WTC11 (cell line): ENCODE data around the gene SSR1. TPM values are rescaled to one million over a fixed set of nuclear protein-coding genes. Genes with fewer than 3 reads are reported as not detected.
"Not testable (repeated sequence)": the region's sequence is repeated elsewhere in the genome, so short reads cannot be mapped to it uniquely, and the experiment has no call there.

Experiments used
- ATAC-seq: fragments of 200-7000 bp; cut with Tn5 transposase; 2 replicates; pipeline ENCODE4 v1.10.0; 2021; ENCODE audit warnings: mild to moderate bottlenecking, moderate library complexity
- CTCF ChIA-PET: fragments of 300-600 bp; sonication (Branson Sonifier 250); formaldehyde crosslinking; loops from one replicate; lab custom pipeline; 2021; ENCODE audit warnings: antibody characterized with exemption; lab: Charles Lee
- POLR2A ChIA-PET: fragments of 350-600 bp; sonication (Branson Sonifier 250); formaldehyde crosslinking; loops from one replicate; lab custom pipeline; 2021; ENCODE audit warnings: antibody characterized with exemption; lab: Charles Lee
- DNase-seq: peaks from one replicate; pipeline ENCODE4 v3.0.0; 2021; ENCODE audit warnings: low spot score
- H3K27ac Mint-ChIP-seq: 2 replicates; pipeline ENCODE4 v1.8.0; 2021; ENCODE audit warnings: mixed read lengths
- H3K27me3 Mint-ChIP-seq: 2 replicates; pipeline ENCODE4 v1.8.0; 2021; ENCODE audit warnings: low read depth, mild to moderate bottlenecking, moderate library complexity, mixed read lengths
- H3K36me3 Mint-ChIP-seq: 2 replicates; pipeline ENCODE4 v1.8.0; 2021; ENCODE audit warnings: mixed read lengths
- H3K4me1 Mint-ChIP-seq: 2 replicates; pipeline ENCODE4 v1.8.0; 2022; ENCODE audit warnings: mixed read lengths
- H3K4me3 Mint-ChIP-seq: 2 replicates; pipeline ENCODE4 v1.8.0; 2021; ENCODE audit warnings: mild to moderate bottlenecking, moderate library complexity, mixed read lengths
- H3K9me3 Mint-ChIP-seq: 2 replicates; pipeline ENCODE4 v1.8.0; 2021; ENCODE audit warnings: mixed read lengths
- ATF2 ChIP-seq: sonication (generic); formaldehyde crosslinking; IDR thresholded peaks from 2 replicates; pipeline ENCODE4 v1.8.1; 2022; ENCODE audit warnings: low read depth, missing genetic modification reagents, borderline replicate concordance
- CDX4 ChIP-seq: fragments of 250-450 bp; sonication (Bioruptor Pico); IDR thresholded peaks from 2 replicates; pipeline ENCODE4 v1.9.0; 2021; ENCODE audit warnings: moderate library complexity, mild to moderate bottlenecking, inconsistent platforms, borderline replicate concordance
- CREB1 ChIP-seq: sonication (generic); formaldehyde crosslinking; IDR thresholded peaks from 2 replicates; pipeline ENCODE4 v1.8.0; 2023; ENCODE audit warnings: mild to moderate bottlenecking, missing genetic modification reagents
- EMX1 ChIP-seq: fragments of 250-450 bp; sonication (Bioruptor Pico); IDR thresholded peaks from 2 replicates; pipeline ENCODE4 v1.8.0; 2021; ENCODE audit warnings: mild to moderate bottlenecking
- ESRRA ChIP-seq: sonication (generic); formaldehyde crosslinking; IDR thresholded peaks from 2 replicates; pipeline ENCODE4 v1.8.1; 2022; ENCODE audit warnings: mild to moderate bottlenecking, missing genetic modification reagents, borderline replicate concordance
- ETV6 ChIP-seq: sonication (generic); formaldehyde crosslinking; IDR thresholded peaks from 2 replicates; pipeline ENCODE4 v1.8.1; 2022; ENCODE audit warnings: mild to moderate bottlenecking, missing genetic modification reagents
- FOXP4 ChIP-seq: sonication (generic); formaldehyde crosslinking; IDR thresholded peaks from 2 replicates; pipeline ENCODE4 v1.8.0; 2022; ENCODE audit warnings: mild to moderate bottlenecking, missing genetic modification reagents
- MLX ChIP-seq: sonication (generic); formaldehyde crosslinking; IDR thresholded peaks from 2 replicates; pipeline ENCODE4 v1.8.1; 2023; ENCODE audit warnings: mild to moderate bottlenecking, missing genetic modification reagents, moderate library complexity
- MYBL2 ChIP-seq: sonication (generic); formaldehyde crosslinking; IDR thresholded peaks from 2 replicates; pipeline ENCODE4 v1.8.1; 2023; ENCODE audit warnings: mild to moderate bottlenecking, moderate library complexity, missing genetic modification reagents
- NFYB ChIP-seq: sonication (generic); formaldehyde crosslinking; conservative IDR thresholded peaks from 2 replicates; pipeline ENCODE4 v1.8.0; 2022; ENCODE audit warnings: low read depth, missing genetic modification reagents
- NR3C1 ChIP-seq: sonication (generic); formaldehyde crosslinking; conservative IDR thresholded peaks from 2 replicates; pipeline ENCODE4 v1.8.1; 2023; ENCODE audit warnings: low read depth, mild to moderate bottlenecking, missing genetic modification reagents
- RORB ChIP-seq: fragments of 250-450 bp; sonication (Bioruptor Pico); IDR thresholded peaks from 2 replicates; pipeline ENCODE4 v1.9.0; 2021; ENCODE audit warnings: mild to moderate bottlenecking
- SMAD4 ChIP-seq: sonication (generic); formaldehyde crosslinking; IDR thresholded peaks from 2 replicates; pipeline ENCODE4 v1.8.0; 2022; ENCODE audit warnings: mild to moderate bottlenecking, missing genetic modification reagents
- SP1 ChIP-seq: sonication (generic); formaldehyde crosslinking; conservative IDR thresholded peaks from 2 replicates; pipeline ENCODE4 v1.8.1; 2022; ENCODE audit warnings: missing genetic modification reagents
- TEAD4 ChIP-seq: sonication (generic); formaldehyde crosslinking; IDR thresholded peaks from 2 replicates; pipeline ENCODE4 v1.8.0; 2022; ENCODE audit warnings: mild to moderate bottlenecking, missing genetic modification reagents
- USF2 ChIP-seq: sonication (generic); formaldehyde crosslinking; IDR thresholded peaks from 2 replicates; pipeline ENCODE4 v1.8.1; 2023; ENCODE audit warnings: mild to moderate bottlenecking, missing genetic modification reagents, moderate library complexity
- ZBTB21 ChIP-seq: sonication (generic); formaldehyde crosslinking; IDR thresholded peaks from 2 replicates; pipeline ENCODE4 v1.8.1; 2023; ENCODE audit warnings: mild to moderate bottlenecking, missing genetic modification reagents, borderline replicate concordance
- ZNF121 ChIP-seq: sonication (generic); formaldehyde crosslinking; IDR thresholded peaks from 2 replicates; pipeline ENCODE4 v1.8.0; 2023; ENCODE audit warnings: missing genetic modification reagents
- ZNF219 ChIP-seq: sonication (generic); formaldehyde crosslinking; IDR thresholded peaks from 2 replicates; pipeline ENCODE4 v1.8.0; 2023; ENCODE audit warnings: missing genetic modification reagents, mild to moderate bottlenecking, borderline replicate concordance
- ZNF232 ChIP-seq: sonication (generic); formaldehyde crosslinking; IDR thresholded peaks from 2 replicates; pipeline ENCODE4 v1.8.0; 2022; ENCODE audit warnings: mild to moderate bottlenecking, missing genetic modification reagents
- total RNA-seq: library from RNA; stranded (reverse); gene quantifications from 3 replicates; pipeline ENCODE4 v1.2.3, GENCODE V29; 2021

Gene SSR1
- total RNA-seq, 1 experiment from 2014 or later, result 96.7 TPM

- TF ChIP-seq CDX4 (CRISPR knock-in tag) (no peak), EMX1 (CRISPR knock-in tag) (no peak), MLX (no peak)
- TF ChIP-seq, all 79 proteins: peak for 0
Measured at GRCh38 chr6:7264041-7264440, 49.0 kb downstream of the SSR1 start (continued).

GRCh38 chr6:7263519-7263805, 49.5 kb downstream of the SSR1 start:
- H3K4me3 Mint-ChIP-seq, DNase-seq, POLR2A ChIA-PET, H3K27ac Mint-ChIP-seq, CTCF ChIA-PET, ATAC-seq, H3K36me3 Mint-ChIP-seq, H3K27me3 Mint-ChIP-seq, H3K9me3 Mint-ChIP-seq: not testable (repeated sequence)
- H3K4me1 Mint-ChIP-seq, result peaks cover 27% of the 10 kb centered on the region

- ATAC-seq (no peak), DNase-seq (no peak)
- H3K4me1 Mint-ChIP-seq, result peaks cover 27% of the 10 kb centered on the region
- peak overlapping the region; percentile 86; the same call in 1 of the 2 replicates for H3K4me3 Mint-ChIP-seq
- H3K9me3 Mint-ChIP-seq, result no peaks in the 10 kb centered on the region
- H3K27ac Mint-ChIP-seq, result no peak overlapping the region
- no peaks in the 10 kb centered on the region for H3K36me3 Mint-ChIP-seq
- CTCF ChIA-PET, result interaction anchor here (1.6 to 4.8 kb wide), 4 partner anchors 13 to 566 kb away, joined by 4 to 39 read pairs (median 15); no protein-coding TSS in a partner anchor
- POLR2A ChIA-PET, result no interaction called here
- no peaks in the 10 kb centered on the region; the same call in 1 of the 2 replicates for H3K27me3 Mint-ChIP-seq
- no peak for TF ChIP-seq TEAD4
- no peak for TF ChIP-seq MYBL2 (CRISPR knock-in tag)
- TF ChIP-seq, all 79 proteins: peak for 0
Measured at GRCh38 chr6:7262746-7263518, 50.1 kb downstream of the SSR1 start.

- Mint-ChIP-seq H3K27me3 (no peaks in the 10 kb centered on the region; the same call in 1 of the 2 replicates), H3K36me3 (no peaks in the 10 kb centered on the region), H3K27ac (peak overlapping the region; percentile 95), H3K4me1 (peaks cover 27% of the 10 kb centered on the region), H3K4me3 (peak overlapping the region; percentile 86), H3K9me3 (0 out of 2 replicates have a peak, but pooled peaks cover under 1% of the 10 kb centered on the region)
- peak; percentile 55 for ATAC-seq
- DNase-seq, result peak; percentile 86
- ChIA-PET CTCF (interaction anchor here (0.6 to 4.8 kb wide), 6 partner anchors 14 to 567 kb away, joined by 3 to 39 read pairs (median 6); no protein-coding TSS in a partner anchor), POLR2A (interaction anchor here (0.6 to 1.2 kb wide), 4 partner anchors 16 to 596 kb away, joined by 3 to 4 read pairs (median 4); no protein-coding TSS in a partner anchor)
- TF ChIP-seq ZNF232 (CRISPR knock-in tag) (no peak), ZNF121 (CRISPR knock-in tag) (no peak), NR3C1 (no peak), ZBTB21 (CRISPR knock-in tag) (no peak), NFYB (no peak), CREB1 (CRISPR knock-in tag) (no peak), FOXP4 (CRISPR knock-in tag) (no peak), ZNF219 (no peak), ETV6 (no peak), SP1 (CRISPR knock-in tag) (peak; percentile 88), USF2 (peak; percentile 65), MLX (no peak), ESRRA (CRISPR knock-in tag) (no peak), RORB (CRISPR knock-in tag) (no peak), SMAD4 (CRISPR knock-in tag) (no peak), ATF2 (CRISPR knock-in tag) (no peak)
Measured at GRCh38 chr6:7261852-7262461, 51.0 kb downstream of the SSR1 start.
